ENCODE measurements around the gene PRRT3. TPM values are rescaled to one million over a fixed set of nuclear protein-coding genes. Genes with fewer than 3 reads are reported as not detected.
"Not testable (repeated sequence)": the region's sequence is repeated elsewhere in the genome, so short reads cannot be mapped to it uniquely, and the experiment has no call there.

PRRT3 gene
- total RNA-seq, 1 experiment from 2014 or later = 0.23 TPM

DNA sequence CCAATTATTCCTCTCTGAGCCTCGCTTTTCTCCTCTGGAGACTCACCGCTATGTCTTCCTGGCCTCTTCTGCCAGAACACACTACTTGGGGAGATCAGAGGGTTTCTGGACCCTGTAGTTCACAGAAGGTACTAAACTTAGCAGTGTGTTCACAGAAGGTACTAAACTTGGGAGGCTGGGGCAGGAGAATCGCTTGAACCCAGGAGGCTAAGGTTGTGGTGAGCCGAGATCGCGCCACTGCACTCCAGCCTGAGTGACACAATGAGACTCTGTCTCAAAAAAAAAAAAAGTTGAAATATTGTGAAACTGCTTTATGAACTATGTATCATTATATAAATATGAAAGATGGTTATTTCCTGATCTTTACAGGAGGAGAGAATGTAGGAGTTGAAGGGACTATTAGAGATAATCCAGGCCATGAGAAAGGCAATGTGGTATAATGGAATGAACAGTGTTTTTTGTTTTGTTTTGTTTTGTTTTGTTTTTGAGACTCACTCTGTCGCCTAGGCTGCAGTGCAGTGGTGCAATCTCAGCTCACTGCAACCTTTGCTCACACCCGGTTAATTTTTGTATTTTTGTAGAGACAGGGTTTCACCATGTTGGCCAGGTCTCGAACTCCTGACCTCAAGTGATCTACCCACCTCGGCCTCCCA, 55.3 kb downstream of the PRRT3 start:
- H3K4me3 ChIP-seq, H3K27me3 ChIP-seq, DNase-seq, H3K9me3 ChIP-seq: not testable (repeated sequence)
- H3K36me3 ChIP-seq = peaks cover 27% of the 10 kb centered on the region

DNA sequence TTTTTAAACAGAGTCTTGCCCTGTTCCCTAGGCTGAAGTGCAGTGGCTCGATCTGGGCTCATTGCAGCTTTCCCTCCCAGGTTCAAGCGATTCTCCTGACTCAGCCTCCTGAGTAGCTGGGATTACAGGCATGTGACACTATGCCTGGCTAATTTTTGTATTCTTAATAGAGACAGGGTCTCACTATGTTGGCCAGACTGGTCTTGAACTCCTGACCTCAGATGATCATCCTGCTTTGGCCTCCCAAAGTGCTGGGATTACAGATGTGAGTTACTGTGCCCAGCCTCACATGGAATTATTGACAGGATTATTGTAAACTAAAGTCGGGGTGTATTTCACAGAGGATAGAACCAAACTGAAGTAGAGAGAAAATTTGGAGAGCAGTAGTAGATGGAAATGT, 56.5 kb downstream of the PRRT3 start:
- H3K9me3 ChIP-seq, H3K27me3 ChIP-seq, H3K4me3 ChIP-seq, DNase-seq: not testable (repeated sequence)
- H3K36me3 ChIP-seq = peaks cover 31% of the 10 kb centered on the region

Other genes starting within 250 kb of the PRRT3 start
- gene CPNE9, start 248.6 kb downstream of the PRRT3 start, total RNA-seq (2014; rRNA removed; shearing (Covaris generic); ENCODE audit: low replicate concordance) = not detected in 2 replicates
- gene BRPF1, start 220.7 kb downstream of the PRRT3 start, total RNA-seq (2014; rRNA removed; shearing (Covaris generic); ENCODE audit: low replicate concordance) = 4.9 and 7.0 TPM in 2 replicates
- 8.0 and 21.4 TPM in 2 replicates for gene OGG1, start 202.5 kb downstream of the PRRT3 start, total RNA-seq (2014; rRNA removed; shearing (Covaris generic); ENCODE audit: low replicate concordance)
- 2.7 and 5.0 TPM in 2 replicates for gene CAMK1, start 182.5 kb downstream of the PRRT3 start, total RNA-seq (2014; rRNA removed; shearing (Covaris generic); ENCODE audit: low replicate concordance)
- 60.3 and 83.8 TPM in 2 replicates for gene TADA3, start 159.9 kb downstream of the PRRT3 start, total RNA-seq (2014; rRNA removed; shearing (Covaris generic); ENCODE audit: low replicate concordance)
- 125 and 175 TPM in 2 replicates for gene ARPC4, start 159.3 kb downstream of the PRRT3 start, total RNA-seq (2014; rRNA removed; shearing (Covaris generic); ENCODE audit: low replicate concordance)
- 0.10 and 3.1 TPM in 2 replicates for gene TTLL3, start 142.1 kb downstream of the PRRT3 start, total RNA-seq (2014; rRNA removed; shearing (Covaris generic); ENCODE audit: low replicate concordance)
- 34.8 and 42.9 TPM in 2 replicates for gene RPUSD3, start 108.4 kb downstream of the PRRT3 start, total RNA-seq (2014; rRNA removed; shearing (Covaris generic); ENCODE audit: low replicate concordance)
- gene CIDEC, start 72.2 kb downstream of the PRRT3 start, total RNA-seq (2014; rRNA removed; shearing (Covaris generic); ENCODE audit: low replicate concordance) = not detected in 2 replicates
- gene JAGN1, start 61.8 kb downstream of the PRRT3 start, total RNA-seq (2014; rRNA removed; shearing (Covaris generic); ENCODE audit: low replicate concordance) = 21.4 and 23.1 TPM in 2 replicates
- 0.30 TPM in 1 of 2 replicates, not detected in the other for gene IL17RE, start 49.6 kb downstream of the PRRT3 start, total RNA-seq (2014; rRNA removed; shearing (Covaris generic); ENCODE audit: low replicate concordance)
- 12.1 and 14.8 TPM in 2 replicates for gene IL17RC, start 35.3 kb downstream of the PRRT3 start, total RNA-seq (2014; rRNA removed; shearing (Covaris generic); ENCODE audit: low replicate concordance)
- 19.1 and 22.6 TPM in 2 replicates for gene CRELD1, start 18.6 kb downstream of the PRRT3 start, total RNA-seq (2014; rRNA removed; shearing (Covaris generic); ENCODE audit: low replicate concordance)
- gene EMC3, start 34.4 kb upstream of the PRRT3 start, total RNA-seq (2014; rRNA removed; shearing (Covaris generic); ENCODE audit: low replicate concordance) = 18.8 and 72.4 TPM in 2 replicates
- gene FANCD2, start 74.0 kb upstream of the PRRT3 start, total RNA-seq (2014; rRNA removed; shearing (Covaris generic); ENCODE audit: low replicate concordance) = 7.1 and 13.6 TPM in 2 replicates
- not detected in 2 replicates for gene FANCD2OS, start 155.8 kb upstream of the PRRT3 start, total RNA-seq (2014; rRNA removed; shearing (Covaris generic); ENCODE audit: low replicate concordance)
- gene BRK1, start 163.3 kb upstream of the PRRT3 start, total RNA-seq (2014; rRNA removed; shearing (Covaris generic); ENCODE audit: low replicate concordance) = 45.8 and 58.1 TPM in 2 replicates
- 16.7 and 21.6 TPM in 2 replicates for gene VHL, start 189.4 kb upstream of the PRRT3 start, total RNA-seq (2014; rRNA removed; shearing (Covaris generic); ENCODE audit: low replicate concordance)
- gene IRAK2, start 212.5 kb upstream of the PRRT3 start, total RNA-seq (2014; rRNA removed; shearing (Covaris generic); ENCODE audit: low replicate concordance) = 5.0 and 6.1 TPM in 2 replicates

Measured in MG63 (cell line).